NCI-H446 treated with DMSO at 0.1 percent for 48 hours (cell line): ENCODE data around the gene MTG2.

Source experiments
- DNase-seq: peaks from one replicate; lab custom pipeline; 2025; lab: John Stamatoyannopoulos, UW

Gene MTG2

GRCh38 chr20:62219992-62220665 lies 37.3 kb downstream of the MTG2 start, which contains the start of gene HRH3:
Gene HRH3 (minus strand): TSS chr20:62220278. CDS start chr20:62219970, 308 bp downstream.
- no peak for DNase-seq

GRCh38 chr20:62220666-62221568 lies 38.1 kb downstream of the MTG2 start:
- no peak for DNase-seq

GRCh38 chr20:62222266-62222850 lies 39.5 kb downstream of the MTG2 start:
- DNase-seq: no peak

GRCh38 chr20:62222972-62223371 lies 40.1 kb downstream of the MTG2 start:
- no peak for DNase-seq

GRCh38 chr20:62223571-62223970 lies 40.7 kb downstream of the MTG2 start:
- DNase-seq: no peak

- no peak for DNase-seq
These were observed 41.5 kb downstream of the MTG2 start for GRCh38 chr20:62224113-62224855.

GRCh38 chr20:62225026-62225425 lies 42.2 kb downstream of the MTG2 start:
- no peak for DNase-seq

GRCh38 chr20:62225820-62226635 lies 43.2 kb downstream of the MTG2 start:
- no peak for DNase-seq

- no peak for DNase-seq
These were observed 44.1 kb downstream of the MTG2 start for GRCh38 chr20:62226707-62227590.

- no peak for DNase-seq
These were observed 44.8 kb downstream of the MTG2 start for GRCh38 chr20:62227591-62227976.

- DNase-seq: no peak
These were observed 45.4 kb downstream of the MTG2 start for GRCh38 chr20:62227977-62228958.

GRCh38 chr20:62228982-62229545 lies 46.2 kb downstream of the MTG2 start:
- no peak for DNase-seq

GRCh38 chr20:62229667-62230066 lies 46.8 kb downstream of the MTG2 start:
- no peak for DNase-seq

- DNase-seq: no peak
These were observed 47.4 kb downstream of the MTG2 start for GRCh38 chr20:62230276-62230675.

- DNase-seq: no peak
These were observed 47.9 kb downstream of the MTG2 start for GRCh38 chr20:62230696-62231095.

- DNase-seq: no peak
These were observed 48.5 kb downstream of the MTG2 start for GRCh38 chr20:62231292-62231691.

GRCh38 chr20:62232194-62232593 lies 49.4 kb downstream of the MTG2 start:
- DNase-seq: no peak

- peak; percentile 57 for DNase-seq
These were observed 50.2 kb downstream of the MTG2 start for GRCh38 chr20:62232770-62233645.
